ENCODE data around the gene AVPI1. TPM values are rescaled to one million over a fixed set of nuclear protein-coding genes. Genes with fewer than 3 reads are reported as not detected.

AVPI1 gene
- total RNA-seq, 1 donor = 101 TPM

GRCh38 chr10:97635577-97635976, 51.5 kb downstream of the AVPI1 start:
- H3K79me2 ChIP-seq (ENCODE audit: insufficient read depth, low read length) = peaks cover 15% of the 10 kb centered on the region
- no peak for TF ChIP-seq CTCF (IDR thresholded peaks at IDR 0.05; ENCODE audit: extremely low read depth, low read depth, low read length)
- peaks cover 1% of the 10 kb centered on the region for H4K20me1 ChIP-seq (ENCODE audit: insufficient read depth, low read length)
- DNase-seq (ENCODE audit: insufficient read length, low spot score, missing footprints) = no peak
- H3K4me3 ChIP-seq (ENCODE audit: insufficient read depth, low read length) = no peak overlapping the region
- peaks cover 4% of the 10 kb centered on the region for H3K4me1 ChIP-seq (ENCODE audit: insufficient read depth, low read length)
- H3K27me3 ChIP-seq (ENCODE audit: insufficient read depth, low read length) = no peaks in the 10 kb centered on the region
- H3K36me3 ChIP-seq (ENCODE audit: insufficient read depth, low read length) = no peaks in the 10 kb centered on the region
- H2AFZ ChIP-seq (ENCODE audit: low read length) = no peak overlapping the region
- H3K27ac ChIP-seq (ENCODE audit: low read depth, low read length) = no peak overlapping the region
- H3K9me3 ChIP-seq (ENCODE audit: low read depth, low read length) = no peaks in the 10 kb centered on the region
- no peak overlapping the region for H3K4me2 ChIP-seq (ENCODE audit: insufficient read depth, low read length)

GRCh38 chr10:97633921-97634320, 53.1 kb downstream of the AVPI1 start:
- H3K79me2 ChIP-seq (ENCODE audit: insufficient read depth, low read length) = peaks cover 20% of the 10 kb centered on the region
- DNase-seq (ENCODE audit: insufficient read length, low spot score, missing footprints) = no peak
- H3K27me3 ChIP-seq (ENCODE audit: insufficient read depth, low read length) = no peaks in the 10 kb centered on the region
- H2AFZ ChIP-seq (ENCODE audit: low read length) = peak overlapping the region; percentile 99
- H3K4me2 ChIP-seq (ENCODE audit: insufficient read depth, low read length) = peak overlapping the region; percentile 99
- H3K4me3 ChIP-seq (ENCODE audit: insufficient read depth, low read length) = peak overlapping the region; percentile 98
- no peaks in the 10 kb centered on the region for H3K36me3 ChIP-seq (ENCODE audit: insufficient read depth, low read length)
- H3K27ac ChIP-seq (ENCODE audit: low read depth, low read length) = peak overlapping the region; percentile 58
- TF ChIP-seq CTCF (IDR thresholded peaks at IDR 0.05; ENCODE audit: extremely low read depth, low read depth, low read length) = peak; percentile 18
- H3K4me1 ChIP-seq (ENCODE audit: insufficient read depth, low read length) = peaks cover 4% of the 10 kb centered on the region
- H3K9me3 ChIP-seq (ENCODE audit: low read depth, low read length) = no peaks in the 10 kb centered on the region
- H4K20me1 ChIP-seq (ENCODE audit: insufficient read depth, low read length) = peaks cover 4% of the 10 kb centered on the region

- DNase-seq (ENCODE audit: insufficient read length, low spot score, missing footprints) = peak; percentile 97
- H2AFZ ChIP-seq (ENCODE audit: low read length) = peak within 1 kb of the TSS; percentile 99
- peaks cover 4% of the 10 kb centered on the region for H3K4me1 ChIP-seq (ENCODE audit: insufficient read depth, low read length)
- no peaks in the 10 kb centered on the region for H3K36me3 ChIP-seq (ENCODE audit: insufficient read depth, low read length)
- peak within 1 kb of the TSS; percentile 99 for H3K4me2 ChIP-seq (ENCODE audit: insufficient read depth, low read length)
- H3K27ac ChIP-seq (ENCODE audit: low read depth, low read length) = peak within 1 kb of the TSS; percentile 68
- peak within 1 kb of the TSS; percentile 98 for H3K4me3 ChIP-seq (ENCODE audit: insufficient read depth, low read length)
- no peaks in the 10 kb centered on the region for H3K27me3 ChIP-seq (ENCODE audit: insufficient read depth, low read length)
- peaks cover 20% of the 10 kb centered on the region for H3K79me2 ChIP-seq (ENCODE audit: insufficient read depth, low read length)
- H3K9me3 ChIP-seq (ENCODE audit: low read depth, low read length) = no peaks in the 10 kb centered on the region
- peaks cover 4% of the 10 kb centered on the region for H4K20me1 ChIP-seq (ENCODE audit: insufficient read depth, low read length)
- TF ChIP-seq CTCF (IDR thresholded peaks at IDR 0.05; ENCODE audit: extremely low read depth, low read depth, low read length) = no peak
These were observed 53.8 kb downstream of the AVPI1 start, which contains the start of gene MORN4 for GRCh38 chr10:97632949-97633884. Gene MORN4, minus strand, starts transcription at chr10:97633500. Its CDS starts 13,847 bp downstream, at chr10:97619653.

- DNase-seq (ENCODE audit: insufficient read length, low spot score, missing footprints) = no peak
- no peaks in the 10 kb centered on the region for H3K27me3 ChIP-seq (ENCODE audit: insufficient read depth, low read length)
- no peak overlapping the region for H3K4me3 ChIP-seq (ENCODE audit: insufficient read depth, low read length)
- no peak overlapping the region for H3K27ac ChIP-seq (ENCODE audit: low read depth, low read length)
- peaks cover 20% of the 10 kb centered on the region for H3K79me2 ChIP-seq (ENCODE audit: insufficient read depth, low read length)
- TF ChIP-seq CTCF (IDR thresholded peaks at IDR 0.05; ENCODE audit: extremely low read depth, low read depth, low read length) = no peak
- no peak overlapping the region for H2AFZ ChIP-seq (ENCODE audit: low read length)
- peaks cover 4% of the 10 kb centered on the region for H3K4me1 ChIP-seq (ENCODE audit: insufficient read depth, low read length)
- no peaks in the 10 kb centered on the region for H3K36me3 ChIP-seq (ENCODE audit: insufficient read depth, low read length)
- H3K9me3 ChIP-seq (ENCODE audit: low read depth, low read length) = no peaks in the 10 kb centered on the region
- no peak overlapping the region for H3K4me2 ChIP-seq (ENCODE audit: insufficient read depth, low read length)
- peaks cover 4% of the 10 kb centered on the region for H4K20me1 ChIP-seq (ENCODE audit: insufficient read depth, low read length)
These were observed 55.9 kb downstream of the AVPI1 start for GRCh38 chr10:97631098-97631497.

All from osteoblast (primary cell).